ENCODE measurements around the gene OTUB2. TPM values are rescaled to one million over a fixed set of nuclear protein-coding genes. Genes with fewer than 3 reads are reported as not detected.

OTUB2 gene
- total and polyA plus RNA-seq, 2 donors (not counting 3 experiments of a cell fraction or from before 2014, with no cell fraction given): 0.70 to 1.6 TPM

DNA sequence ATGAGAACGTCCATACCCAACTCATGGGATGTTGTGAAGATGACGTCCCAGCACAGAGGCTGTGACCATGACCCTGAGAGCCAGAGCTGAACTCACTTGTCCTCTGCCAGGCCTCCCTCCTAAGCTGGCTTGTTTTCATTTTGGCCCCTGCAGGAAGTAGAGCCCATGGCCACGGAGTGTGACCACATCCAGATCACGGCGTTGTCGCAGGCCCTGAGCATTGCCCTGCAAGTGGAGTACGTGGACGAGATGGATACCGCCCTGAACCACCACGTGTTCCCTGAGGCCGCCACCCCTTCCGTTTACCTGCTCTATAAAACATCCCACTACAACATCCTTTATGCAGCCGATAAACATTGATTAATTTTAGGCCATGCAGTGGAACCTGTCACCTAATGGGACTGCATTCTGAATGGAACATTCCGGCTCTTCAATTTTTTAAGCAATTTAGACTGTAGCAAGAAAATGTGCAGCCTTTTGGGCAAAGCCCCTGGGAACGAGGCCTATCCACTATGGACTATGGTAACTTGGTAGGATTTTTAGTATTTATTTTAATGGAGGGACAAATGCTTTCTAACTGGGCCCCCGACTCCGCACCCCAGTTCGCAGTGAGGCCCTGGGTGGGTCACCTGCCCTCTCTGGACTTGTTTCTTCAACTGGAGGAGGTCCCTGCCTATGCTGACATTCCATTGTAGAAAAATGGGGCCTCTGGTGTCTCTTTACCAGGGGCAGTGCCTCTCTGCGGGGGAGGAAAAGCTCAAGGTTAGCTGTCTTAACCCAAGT lies 19.6 kb downstream of the OTUB2 start:
- H3K9me1 ChIP-seq (replicated peaks; ENCODE audit: control insufficient read depth, extremely low read depth, insufficient read depth, low read length): no peaks in the 10 kb centered on the region
- H4K20me1 ChIP-seq (replicated peaks; ENCODE audit: control insufficient read depth, extremely low read depth, insufficient read depth, low read length): no peaks in the 10 kb centered on the region
- H3K4me2 ChIP-seq (ENCODE audit: insufficient read depth, low read length): no peak overlapping the region
- H3K9ac ChIP-seq (replicated peaks; ENCODE audit: extremely low read depth, insufficient read depth, low read length): no peak overlapping the region
- POLR2A ChIA-PET: no interaction called here
- no peaks in the 10 kb centered on the region for H3K27me3 ChIP-seq (ENCODE audit: control insufficient read depth in 2 of 2, insufficient read depth in 2 of 2, low read length in 2 of 2)
- TF ChIP-seq MAX (IDR thresholded peaks at IDR 0.05; ENCODE audit: insufficient read depth, insufficient read length): no peak
- TF ChIP-seq MYC (IDR thresholded peaks at IDR 0.05; ENCODE audit: low read depth, low read length): no peak
- no peak for TF ChIP-seq GATA2 (IDR thresholded peaks at IDR 0.05; ENCODE audit: insufficient read depth, insufficient read length, low read depth, low read length)
- TF ChIP-seq, protein P1, sequence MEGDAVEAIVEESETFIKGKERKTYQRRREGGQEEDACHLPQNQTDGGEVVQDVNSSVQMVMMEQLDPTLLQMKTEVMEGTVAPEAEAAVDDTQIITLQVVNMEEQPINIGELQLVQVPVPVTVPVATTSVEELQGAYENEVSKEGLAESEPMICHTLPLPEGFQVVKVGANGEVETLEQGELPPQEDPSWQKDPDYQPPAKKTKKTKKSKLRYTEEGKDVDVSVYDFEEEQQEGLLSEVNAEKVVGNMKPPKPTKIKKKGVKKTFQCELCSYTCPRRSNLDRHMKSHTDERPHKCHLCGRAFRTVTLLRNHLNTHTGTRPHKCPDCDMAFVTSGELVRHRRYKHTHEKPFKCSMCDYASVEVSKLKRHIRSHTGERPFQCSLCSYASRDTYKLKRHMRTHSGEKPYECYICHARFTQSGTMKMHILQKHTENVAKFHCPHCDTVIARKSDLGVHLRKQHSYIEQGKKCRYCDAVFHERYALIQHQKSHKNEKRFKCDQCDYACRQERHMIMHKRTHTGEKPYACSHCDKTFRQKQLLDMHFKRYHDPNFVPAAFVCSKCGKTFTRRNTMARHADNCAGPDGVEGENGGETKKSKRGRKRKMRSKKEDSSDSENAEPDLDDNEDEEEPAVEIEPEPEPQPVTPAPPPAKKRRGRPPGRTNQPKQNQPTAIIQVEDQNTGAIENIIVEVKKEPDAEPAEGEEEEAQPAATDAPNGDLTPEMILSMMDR (IDR thresholded peaks at IDR 0.05; ENCODE audit: extremely low read depth in 1 of 2, insufficient read depth in 1 of 2, low read depth in 1 of 2, low read length in 2 of 2): no peak
- no peak for TF ChIP-seq POLR2A (IDR thresholded peaks at IDR 0.05; ENCODE audit: low read depth, low read length)
- no peak for TF ChIP-seq EZH2 (IDR thresholded peaks at IDR 0.05; ENCODE audit: borderline replicate concordance, low read depth, low read length, severe bottlenecking)
- no peak for TF ChIP-seq POLR2AphosphoS5 (IDR thresholded peaks at IDR 0.05; ENCODE audit: insufficient read depth, low read depth, low read length)
- TF ChIP-seq JUN (IDR thresholded peaks at IDR 0.05; ENCODE audit: borderline replicate concordance, insufficient read depth, insufficient read length, low read depth): no peak
- no peak for TF ChIP-seq FOS (IDR thresholded peaks at IDR 0.05; ENCODE audit: borderline replicate concordance, insufficient read depth, low read length)
- H3K9me3 ChIP-seq (replicated peaks; ENCODE audit: control insufficient read depth, insufficient read depth, low read length): no peaks in the 10 kb centered on the region
- peaks cover 8 to 21% of the 10 kb centered on the region in 2 experiments for H3K36me3 ChIP-seq (ENCODE audit: control insufficient read depth in 2 of 2, extremely low read depth in 1 of 2, insufficient read depth in 2 of 2, low read length in 2 of 2)
- no peak for FAIRE-seq
- BruUV-seq (replicated peaks): no TSS peak
- CTCF ChIA-PET: interaction anchor here (1.6 to 3.8 kb wide), 3 partner anchors 11 to 91 kb away, joined by 6 to 24 read pairs (median 19); no protein-coding TSS in a partner anchor
- H3K79me2 ChIP-seq (ENCODE audit: control insufficient read depth, insufficient read depth, low read length): no peaks in the 10 kb centered on the region
- no peak for DNase-seq (ENCODE audit: low read depth, low spot score)
- H3K27ac ChIP-seq (ENCODE audit: insufficient read depth, low read depth, low read length): no peak overlapping the region
- H3K4me1 ChIP-seq (ENCODE audit: control insufficient read depth, extremely low read depth, insufficient read depth, low read length): peaks cover 3% of the 10 kb centered on the region
- H3K4me3 ChIP-seq (replicated peaks in 1 of 3; ENCODE audit: insufficient read depth in 1 of 3, low read depth in 1 of 3, low read length in 3 of 3): no peak overlapping the region
- H2AFZ ChIP-seq (ENCODE audit: low read depth, low read length): no peak overlapping the region
- dilution Hi-C loops (cut with MboI; ENCODE audit: extremely low pct_ligation_motif_present, low sequenced_read_pairs): no loop called here
- intact Hi-C loops (cut with micrococcal nuclease): no loop called here
